Liver (tissue), 9 donors: ENCODE measurements around the gene ZNF460. TPM values are rescaled to one million over a fixed set of nuclear protein-coding genes. Genes with fewer than 3 reads are reported as not detected.

Source experiments
- DNase-seq: peaks from one replicate; pipeline ENCODE4 v3.0.0-alpha.2; 2017; ENCODE audit warnings: low spot score
- H3K27ac ChIP-seq, 2 donors: one replicate each; pipeline ENCODE4 v1.7.0; 2013; ENCODE audit warnings: inconsistent platforms in 2 of 2, low read length in 2 of 2, control low read depth in 1 of 2, low read depth in 1 of 2, mild to moderate bottlenecking in 1 of 2
- H3K27me3 ChIP-seq, 4 donors: one replicate each; pipeline versions ENCODE4 v1.6.1 to v1.7.0; 2013; ENCODE audit warnings: low read length in 3 of 4, inconsistent platforms in 1 of 4, mild to moderate bottlenecking in 1 of 4, moderate library complexity in 1 of 4; ENCODE audit not compliant: control insufficient read depth in 4 of 4, insufficient read depth in 4 of 4
- H3K36me3 ChIP-seq, 4 donors: one replicate each; pipeline versions ENCODE4 v1.6.1 to v1.7.0; 2013; ENCODE audit warnings: low read length in 3 of 4, mild to moderate bottlenecking in 3 of 4, low read depth in 1 of 4, moderate library complexity in 1 of 4; ENCODE audit not compliant: control insufficient read depth in 4 of 4, insufficient read depth in 3 of 4
- H3K4me1 ChIP-seq, 4 donors: one replicate each; pipeline versions ENCODE4 v1.6.1 to v1.7.0; 2013; ENCODE audit warnings: low read length in 3 of 4, mild to moderate bottlenecking in 3 of 4, moderate library complexity in 1 of 4; ENCODE audit not compliant: control insufficient read depth in 4 of 4, insufficient read depth in 4 of 4
- H3K4me3 ChIP-seq, 3 donors: one replicate each; pipeline versions ENCODE4 v1.6.1 to v1.7.0; 2013; ENCODE audit warnings: low read length in 3 of 3, control low read depth in 1 of 3, low read depth in 1 of 3, mild to moderate bottlenecking in 1 of 3
- H3K9ac ChIP-seq, 2 donors: one replicate each; pipeline ENCODE4 v1.7.0; 2013; ENCODE audit warnings: low read length in 2 of 2, mild to moderate bottlenecking in 2 of 2, moderate library complexity in 2 of 2, control low read depth in 1 of 2, low read depth in 1 of 2
- H3K9me3 ChIP-seq, 4 donors: one replicate each; pipeline versions ENCODE4 v1.6.1 to v1.7.0; 2013; ENCODE audit warnings: low read length in 3 of 4; ENCODE audit not compliant: control insufficient read depth in 4 of 4
- EGR1 ChIP-seq, 2 donors: IDR thresholded peaks; 2 replicates each; pipeline ENCODE4 v1.6.1; 2016 to 2018; ENCODE audit warnings: antibody characterized with exemption in 2 of 2, low read depth in 2 of 2
- FOXA2 ChIP-seq: IDR thresholded peaks from 2 replicates; pipeline ENCODE4 v1.6.1; 2016; ENCODE audit warnings: antibody characterized with exemption
- HNF4A ChIP-seq, 2 donors: conservative IDR thresholded peaks; 2 replicates each; pipeline ENCODE4 v1.6.1; 2016; ENCODE audit warnings: antibody characterized with exemption in 2 of 2, mild to moderate bottlenecking in 2 of 2
- JUND ChIP-seq, 2 donors: IDR thresholded peaks; 2 replicates each; pipeline ENCODE4 v1.6.1; 2016; ENCODE audit warnings: antibody characterized with exemption in 2 of 2
- NR2F2 ChIP-seq: IDR thresholded peaks from 2 replicates; pipeline ENCODE4 v1.6.1; 2016; ENCODE audit warnings: antibody characterized with exemption
- RXRA ChIP-seq, 2 donors: IDR thresholded peaks; 2 replicates each; pipeline ENCODE4 v1.6.1; 2017 to 2018; ENCODE audit warnings: antibody characterized with exemption in 2 of 2, mild to moderate bottlenecking in 1 of 2
- SP1 ChIP-seq: IDR thresholded peaks from 2 replicates; pipeline ENCODE4 v1.6.1; 2018; ENCODE audit warnings: antibody characterized with exemption, mild to moderate bottlenecking
- YY1 ChIP-seq: IDR thresholded peaks from 2 replicates; pipeline ENCODE4 v1.6.1; 2016; ENCODE audit warnings: antibody characterized with exemption, mild to moderate bottlenecking
- WGBS: extraction: QIAGEN DNeasy Blood & Tissue Kit; methylation state at CpG from one replicate; pipeline ENCODE4 v1.1.7; 2013; 5-methylcytosine and 5-hydroxymethylcytosine counted together
- polyA plus RNA-seq, 2 donors: library from polyadenylated mRNA; stranded (reverse) in 1 of 2; unstranded in 1 of 2; fragments of 200-250 nt in 1 of 2; fragments of >200 nt in 1 of 2; fragmentation: Nextera tagmentation in 1 of 2; extraction: Ambion mirVana in 1 of 2; gene quantifications; one replicate each; pipeline versions ENCODE4 v1.2.1 to v1.2.3, GENCODE V29; 2013 to 2015
- total RNA-seq, 2 donors: library from RNA; depleted of rRNA; stranded (reverse); fragments of >200 nt; gene quantifications; one replicate each; pipeline ENCODE4 v1.2.3, GENCODE V29; 2014
- TF ChIP-seq, protein P1 (sequence below): IDR thresholded peaks from 2 replicates; pipeline ENCODE4 v1.6.1; 2016; ENCODE audit warnings: antibody characterized with exemption, mild to moderate bottlenecking
- TF ChIP-seq, protein P2 (sequence below): IDR thresholded peaks from 2 replicates; pipeline ENCODE4 v1.6.1; 2016; ENCODE audit warnings: antibody characterized with exemption
- TF ChIP-seq, protein P3 (sequence below): IDR thresholded peaks from 2 replicates; pipeline ENCODE4 v1.6.1; 2016; ENCODE audit warnings: antibody characterized with exemption
- donor health status: healthy.
- donor health status: healthy.
- donor health status: healthy.
- donor health status: healthy.
- donor health status: healthy.

Gene ZNF460
- total and polyA plus RNA-seq, 4 donors = 0.24 to 54.4 (median 19.4) TPM

DNA sequence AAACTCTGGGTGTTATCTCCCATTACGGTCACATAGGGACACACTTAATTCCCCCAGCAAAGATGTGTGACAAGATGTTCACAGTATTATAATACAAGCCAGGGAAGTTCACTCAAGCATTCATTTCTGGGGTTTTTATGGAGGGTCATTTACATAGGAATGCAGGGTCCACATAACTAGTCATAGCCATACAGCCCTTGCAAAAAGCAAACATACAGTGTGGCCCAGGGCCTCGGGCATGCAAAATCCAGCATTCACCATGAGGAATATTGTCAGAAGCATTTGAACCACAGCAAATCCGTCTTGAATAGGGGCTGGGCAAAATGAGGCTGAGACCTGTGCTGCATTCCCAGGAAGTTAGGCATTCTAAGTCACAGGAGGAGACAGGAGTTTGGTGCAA lies 13.0 kb upstream of the ZNF460 start (continued):
- TF ChIP-seq SP1 = no peak
- no peak for TF ChIP-seq YY1

DNA sequence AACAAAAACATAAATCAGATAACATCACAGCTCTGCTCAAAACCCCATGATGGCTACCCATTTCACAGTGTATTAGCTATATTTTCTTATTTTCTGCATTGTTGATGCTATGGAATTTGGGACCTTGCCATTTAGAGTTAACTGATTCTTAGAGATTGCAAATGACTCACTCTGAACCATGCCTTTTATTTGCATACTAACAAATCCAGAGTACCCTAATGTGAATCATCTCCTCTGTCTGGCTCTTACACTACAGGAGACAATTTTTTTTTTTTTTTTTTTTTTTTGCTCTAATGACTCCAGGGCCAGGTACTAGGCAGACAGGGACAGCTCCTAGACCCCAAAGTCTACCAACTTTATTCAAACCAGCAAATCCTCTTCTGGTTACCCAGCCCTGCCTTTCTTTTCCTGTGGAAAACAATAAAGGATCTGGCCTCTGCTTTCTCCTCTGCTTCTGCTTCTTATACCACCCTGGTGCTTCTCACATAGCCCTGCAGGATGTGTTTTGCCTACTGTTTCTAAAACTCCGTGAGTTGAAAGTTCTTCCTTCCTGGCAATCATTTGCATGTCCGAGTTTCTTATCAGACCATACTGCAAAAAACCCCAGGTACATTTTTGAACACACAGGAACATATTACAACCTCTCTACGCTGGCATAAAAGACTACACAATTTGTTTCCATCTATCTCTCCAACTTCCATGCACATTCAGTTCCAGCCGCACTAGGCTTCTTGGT lies 10.6 kb upstream of the ZNF460 start:
- TF ChIP-seq RXRA (IDR thresholded peaks at IDR 0.05) (no peak), HNF4A (conservative IDR thresholded peaks at IDR 0.05) (no peak), NR2F2 (no peak), FOXA2 (no peak), SP1 (no peak), JUND (IDR thresholded peaks at IDR 0.05) (no peak)
- TF ChIP-seq, protein P1, sequence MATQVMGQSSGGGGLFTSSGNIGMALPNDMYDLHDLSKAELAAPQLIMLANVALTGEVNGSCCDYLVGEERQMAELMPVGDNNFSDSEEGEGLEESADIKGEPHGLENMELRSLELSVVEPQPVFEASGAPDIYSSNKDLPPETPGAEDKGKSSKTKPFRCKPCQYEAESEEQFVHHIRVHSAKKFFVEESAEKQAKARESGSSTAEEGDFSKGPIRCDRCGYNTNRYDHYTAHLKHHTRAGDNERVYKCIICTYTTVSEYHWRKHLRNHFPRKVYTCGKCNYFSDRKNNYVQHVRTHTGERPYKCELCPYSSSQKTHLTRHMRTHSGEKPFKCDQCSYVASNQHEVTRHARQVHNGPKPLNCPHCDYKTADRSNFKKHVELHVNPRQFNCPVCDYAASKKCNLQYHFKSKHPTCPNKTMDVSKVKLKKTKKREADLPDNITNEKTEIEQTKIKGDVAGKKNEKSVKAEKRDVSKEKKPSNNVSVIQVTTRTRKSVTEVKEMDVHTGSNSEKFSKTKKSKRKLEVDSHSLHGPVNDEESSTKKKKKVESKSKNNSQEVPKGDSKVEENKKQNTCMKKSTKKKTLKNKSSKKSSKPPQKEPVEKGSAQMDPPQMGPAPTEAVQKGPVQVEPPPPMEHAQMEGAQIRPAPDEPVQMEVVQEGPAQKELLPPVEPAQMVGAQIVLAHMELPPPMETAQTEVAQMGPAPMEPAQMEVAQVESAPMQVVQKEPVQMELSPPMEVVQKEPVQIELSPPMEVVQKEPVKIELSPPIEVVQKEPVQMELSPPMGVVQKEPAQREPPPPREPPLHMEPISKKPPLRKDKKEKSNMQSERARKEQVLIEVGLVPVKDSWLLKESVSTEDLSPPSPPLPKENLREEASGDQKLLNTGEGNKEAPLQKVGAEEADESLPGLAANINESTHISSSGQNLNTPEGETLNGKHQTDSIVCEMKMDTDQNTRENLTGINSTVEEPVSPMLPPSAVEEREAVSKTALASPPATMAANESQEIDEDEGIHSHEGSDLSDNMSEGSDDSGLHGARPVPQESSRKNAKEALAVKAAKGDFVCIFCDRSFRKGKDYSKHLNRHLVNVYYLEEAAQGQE = no peak
- TF ChIP-seq, protein P2, sequence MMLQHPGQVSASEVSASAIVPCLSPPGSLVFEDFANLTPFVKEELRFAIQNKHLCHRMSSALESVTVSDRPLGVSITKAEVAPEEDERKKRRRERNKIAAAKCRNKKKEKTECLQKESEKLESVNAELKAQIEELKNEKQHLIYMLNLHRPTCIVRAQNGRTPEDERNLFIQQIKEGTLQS = no peak

DNA sequence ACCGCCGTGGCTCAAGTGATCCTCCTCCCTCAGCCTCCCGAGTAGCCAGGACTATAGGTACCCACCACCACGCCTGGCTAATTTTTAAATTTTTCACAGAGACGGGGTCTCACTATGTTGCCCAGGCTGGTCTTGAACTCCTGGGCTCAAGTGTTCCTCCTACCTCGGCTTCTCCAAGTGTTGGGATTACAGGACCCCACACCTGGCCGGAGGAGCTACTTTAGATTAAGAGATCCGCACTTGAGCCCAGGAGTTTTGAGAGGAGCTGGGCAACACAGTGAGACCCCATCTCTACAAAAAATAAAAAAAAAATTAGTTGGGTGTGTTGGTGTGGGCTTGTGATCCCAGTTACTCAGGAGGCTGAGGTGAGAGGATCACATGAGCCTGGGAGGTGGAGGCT lies 9.0 kb upstream of the ZNF460 start:
- peaks cover 0 to 2% (median 0%) of the 10 kb centered on the region in 4 donors for H3K9me3 ChIP-seq
- no peaks in the 10 kb centered on the region for H3K4me1 ChIP-seq
- H3K9ac ChIP-seq = no peak overlapping the region
- H3K27me3 ChIP-seq = no peaks in the 10 kb centered on the region
- TF ChIP-seq, protein P3, sequence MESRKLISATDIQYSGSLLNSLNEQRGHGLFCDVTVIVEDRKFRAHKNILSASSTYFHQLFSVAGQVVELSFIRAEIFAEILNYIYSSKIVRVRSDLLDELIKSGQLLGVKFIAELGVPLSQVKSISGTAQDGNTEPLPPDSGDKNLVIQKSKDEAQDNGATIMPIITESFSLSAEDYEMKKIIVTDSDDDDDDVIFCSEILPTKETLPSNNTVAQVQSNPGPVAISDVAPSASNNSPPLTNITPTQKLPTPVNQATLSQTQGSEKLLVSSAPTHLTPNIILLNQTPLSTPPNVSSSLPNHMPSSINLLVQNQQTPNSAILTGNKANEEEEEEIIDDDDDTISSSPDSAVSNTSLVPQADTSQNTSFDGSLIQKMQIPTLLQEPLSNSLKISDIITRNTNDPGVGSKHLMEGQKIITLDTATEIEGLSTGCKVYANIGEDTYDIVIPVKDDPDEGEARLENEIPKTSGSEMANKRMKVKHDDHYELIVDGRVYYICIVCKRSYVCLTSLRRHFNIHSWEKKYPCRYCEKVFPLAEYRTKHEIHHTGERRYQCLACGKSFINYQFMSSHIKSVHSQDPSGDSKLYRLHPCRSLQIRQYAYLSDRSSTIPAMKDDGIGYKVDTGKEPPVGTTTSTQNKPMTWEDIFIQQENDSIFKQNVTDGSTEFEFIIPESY = no peak
- TF ChIP-seq, protein P1 = no peak
- TF ChIP-seq EGR1 (IDR thresholded peaks at IDR 0.05; ENCODE audit: low read depth in 2 of 2) (no peak), SP1 (no peak)
- H3K36me3 ChIP-seq = peaks cover 0 to 7% (median 3%) of the 10 kb centered on the region in 4 donors
- H3K27ac ChIP-seq = no peak overlapping the region
- DNase-seq = no peak
- H3K4me3 ChIP-seq = no peak overlapping the region
- WGBS = 98% methylated on average over 8 of the region's 8 CpGs

More for the DNA sequence above, 10.6 kb upstream of the ZNF460 start:
- Histone ChIP-seq H3K4me3 (no peak overlapping the region), H3K27me3 (no peaks in the 10 kb centered on the region), H3K9me3 (peaks cover 0 to 2% (median 0%) of the 10 kb centered on the region in 4 donors), H3K36me3 (peaks cover 0 to 7% (median 1%) of the 10 kb centered on the region in 4 donors), H3K27ac (no peak overlapping the region), H3K4me1 (no peaks in the 10 kb centered on the region), H3K9ac (no peak overlapping the region)
- 83% methylated on average over 4 of the region's 4 CpGs for WGBS
- DNase-seq = no peak
